ENCODE results near the gene KHSRP. TPM values are rescaled to one million over a fixed set of nuclear protein-coding genes. Genes with fewer than 3 reads are reported as not detected.

The KHSRP gene
- total RNA-seq, 1 donor: 86.5 TPM

GRCh38 chr19:6413291-6413690 is 11.3 kb downstream of the KHSRP start:
- no peak overlapping the region for H3K4me3 ChIP-seq (ENCODE audit: low read depth, low read length)
- no peak for DNase-seq (ENCODE audit: low read depth)
- no peak for TF ChIP-seq CTCF (IDR thresholded peaks at IDR 0.05; ENCODE audit: insufficient read depth, low read length)

GRCh38 chr19:6412447-6413091 is 12.0 kb downstream of the KHSRP start:
- no peak for DNase-seq (ENCODE audit: low read depth)
- TF ChIP-seq CTCF (IDR thresholded peaks at IDR 0.05; ENCODE audit: insufficient read depth, low read length): peak; percentile 53
- H3K4me3 ChIP-seq (ENCODE audit: low read depth, low read length): no peak overlapping the region

GRCh38 chr19:6412061-6412446 is 12.6 kb downstream of the KHSRP start:
- no peak for DNase-seq (ENCODE audit: low read depth)
- no peak overlapping the region for H3K4me3 ChIP-seq (ENCODE audit: low read depth, low read length)

GRCh38 chr19:6409346-6409745 is 15.3 kb downstream of the KHSRP start:
- DNase-seq (ENCODE audit: low read depth): no peak
- no peak for TF ChIP-seq CTCF (IDR thresholded peaks at IDR 0.05; ENCODE audit: insufficient read depth, low read length)
- no peak overlapping the region for H3K4me3 ChIP-seq (ENCODE audit: low read depth, low read length)

More at GRCh38 chr19:6412061-6412446, 12.6 kb downstream of the KHSRP start:
- no peak for TF ChIP-seq CTCF (IDR thresholded peaks at IDR 0.05; ENCODE audit: insufficient read depth, low read length)

GRCh38 chr19:6406401-6406800 is 18.2 kb downstream of the KHSRP start:
- no peak overlapping the region for H3K4me3 ChIP-seq (ENCODE audit: low read depth, low read length)
- TF ChIP-seq CTCF (IDR thresholded peaks at IDR 0.05; ENCODE audit: insufficient read depth, low read length): no peak
- no peak for DNase-seq (ENCODE audit: low read depth)

- H3K4me3 ChIP-seq (ENCODE audit: low read depth, low read length): no peak overlapping the region
- DNase-seq (ENCODE audit: low read depth): peak; percentile 57
- no peak for TF ChIP-seq CTCF (IDR thresholded peaks at IDR 0.05; ENCODE audit: insufficient read depth, low read length)
Measured at GRCh38 chr19:6402837-6403608, 21.6 kb downstream of the KHSRP start.

Measured in fibroblast of the aortic adventitia (primary cell).